OCI-LY7 (cell line): ENCODE results near the gene TIMP3.

Experiments
- EZH2phosphoT487 ChIP-seq: fragments of 200-600 bp; sonication (generic); IDR thresholded peaks from 2 replicates; pipeline ENCODE4 v1.6.1; 2018; ENCODE audit warnings: low read depth, borderline replicate concordance, mild to moderate bottlenecking, mixed run types, antibody characterized with exemption, low read length, moderate library complexity, mixed read lengths
- TF ChIP-seq, protein P1 (sequence below): fragments of 200-600 bp; sonication (generic); conservative IDR thresholded peaks from 2 replicates; pipeline ENCODE4 v1.5.1; 2014; ENCODE audit warnings: mild to moderate bottlenecking, antibody characterized with exemption, low read length, moderate library complexity, mixed read lengths

DNA sequence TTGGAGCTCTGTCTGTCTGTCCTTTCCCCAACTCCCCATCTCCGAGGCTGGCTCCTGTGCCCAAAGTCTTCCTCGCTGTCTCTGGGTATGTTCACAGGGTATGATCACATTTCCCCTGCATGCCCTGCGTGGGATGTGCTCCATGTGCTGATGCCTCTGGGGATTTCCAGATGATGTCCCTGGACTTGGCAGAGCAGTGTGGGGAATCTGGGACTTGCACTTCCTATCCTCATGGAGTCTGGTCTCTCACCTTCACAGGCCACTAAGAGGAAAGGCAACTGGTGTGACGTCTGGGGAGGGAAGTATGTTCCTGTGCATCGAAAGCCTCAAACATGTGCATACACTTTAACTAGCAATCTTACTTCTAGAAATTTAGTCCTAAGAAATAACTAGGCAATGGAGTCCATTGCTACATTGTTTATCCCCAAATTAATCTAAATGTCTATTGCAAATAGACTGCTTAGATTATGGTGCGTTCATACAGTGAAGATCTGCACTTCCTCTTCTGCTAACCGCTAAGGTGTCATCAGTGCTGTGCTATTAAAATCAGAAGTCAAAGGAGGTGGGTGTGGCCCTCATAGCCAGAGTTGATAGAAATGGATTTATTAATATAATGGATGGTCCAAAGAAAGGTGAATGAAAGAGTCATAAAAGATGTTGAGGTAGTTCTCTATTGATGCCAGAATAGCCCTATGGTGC lies 20.8 kb downstream of the TIMP3 start:
- TF ChIP-seq, protein P1, sequence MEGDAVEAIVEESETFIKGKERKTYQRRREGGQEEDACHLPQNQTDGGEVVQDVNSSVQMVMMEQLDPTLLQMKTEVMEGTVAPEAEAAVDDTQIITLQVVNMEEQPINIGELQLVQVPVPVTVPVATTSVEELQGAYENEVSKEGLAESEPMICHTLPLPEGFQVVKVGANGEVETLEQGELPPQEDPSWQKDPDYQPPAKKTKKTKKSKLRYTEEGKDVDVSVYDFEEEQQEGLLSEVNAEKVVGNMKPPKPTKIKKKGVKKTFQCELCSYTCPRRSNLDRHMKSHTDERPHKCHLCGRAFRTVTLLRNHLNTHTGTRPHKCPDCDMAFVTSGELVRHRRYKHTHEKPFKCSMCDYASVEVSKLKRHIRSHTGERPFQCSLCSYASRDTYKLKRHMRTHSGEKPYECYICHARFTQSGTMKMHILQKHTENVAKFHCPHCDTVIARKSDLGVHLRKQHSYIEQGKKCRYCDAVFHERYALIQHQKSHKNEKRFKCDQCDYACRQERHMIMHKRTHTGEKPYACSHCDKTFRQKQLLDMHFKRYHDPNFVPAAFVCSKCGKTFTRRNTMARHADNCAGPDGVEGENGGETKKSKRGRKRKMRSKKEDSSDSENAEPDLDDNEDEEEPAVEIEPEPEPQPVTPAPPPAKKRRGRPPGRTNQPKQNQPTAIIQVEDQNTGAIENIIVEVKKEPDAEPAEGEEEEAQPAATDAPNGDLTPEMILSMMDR, result no peak
- no peak for TF ChIP-seq EZH2phosphoT487
